DMS153 treated with DMSO at 0.1 percent for 48 hours (cell line): ENCODE measurements around the gene KLF6.

Experiments
- DNase-seq: peaks from one replicate; lab custom pipeline; 2025; ENCODE audit not compliant: unreplicated experiment; lab: John Stamatoyannopoulos, UW

KLF6 gene

GRCh38 chr10:3812141-3812540, 27.1 kb upstream of the KLF6 start:
- no peak for DNase-seq

- DNase-seq: no peak
Observed at GRCh38 chr10:3811291-3811870, 26.4 kb upstream of the KLF6 start.

GRCh38 chr10:3808689-3809199, 23.7 kb upstream of the KLF6 start:
- no peak for DNase-seq

- DNase-seq: no peak
Observed at GRCh38 chr10:3807928-3808496, 23.0 kb upstream of the KLF6 start.

- DNase-seq: no peak
Observed at GRCh38 chr10:3807211-3807927, 22.4 kb upstream of the KLF6 start.

GRCh38 chr10:3806603-3807002, 21.6 kb upstream of the KLF6 start:
- DNase-seq: no peak

GRCh38 chr10:3805791-3806461, 20.9 kb upstream of the KLF6 start:
- no peak for DNase-seq

GRCh38 chr10:3805201-3805790, 20.3 kb upstream of the KLF6 start:
- DNase-seq: no peak

GRCh38 chr10:3803927-3804741, 19.1 kb upstream of the KLF6 start:
- DNase-seq: no peak

GRCh38 chr10:3803295-3803926, 18.4 kb upstream of the KLF6 start:
- no peak for DNase-seq

GRCh38 chr10:3802526-3803265, 17.7 kb upstream of the KLF6 start:
- DNase-seq: no peak

GRCh38 chr10:3801558-3802192, 16.7 kb upstream of the KLF6 start:
- no peak for DNase-seq

GRCh38 chr10:3800586-3800985, 15.6 kb upstream of the KLF6 start:
- no peak for DNase-seq

- DNase-seq: no peak
Observed at GRCh38 chr10:3797750-3798149, 12.7 kb upstream of the KLF6 start.

- no peak for DNase-seq
Observed at GRCh38 chr10:3793553-3793952, 8.5 kb upstream of the KLF6 start.

GRCh38 chr10:3792710-3793219, 7.8 kb upstream of the KLF6 start:
- no peak for DNase-seq

- no peak for DNase-seq
Observed at GRCh38 chr10:3791974-3792633, 7.1 kb upstream of the KLF6 start.

- DNase-seq: no peak
Observed at GRCh38 chr10:3790858-3791257, 5.8 kb upstream of the KLF6 start.
